Neural progenitor cell (in vitro differentiated cells): ENCODE data around the gene AFF3. TPM values are rescaled to one million over a fixed set of nuclear protein-coding genes. Genes with fewer than 3 reads are reported as not detected.

Source experiments
- DNase-seq: peaks from one replicate; pipeline ENCODE4 v3.0.0-alpha.2; 2016; ENCODE audit warnings: low spot score
- H2AFZ ChIP-seq: fragments of 200-600 bp; sonication (generic); replicated peaks from 2 replicates; pipeline ENCODE4 v1.6.1; 2016; ENCODE audit warnings: antibody characterized with exemption
- H3F3A ChIP-seq: fragments of 200-600 bp; sonication (generic); 2 replicates; pipeline ENCODE4 v1.6.1; 2016; ENCODE audit warnings: antibody characterized with exemption, low read depth
- H3K27ac ChIP-seq: fragments of 200-600 bp; sonication (generic); 2 replicates; pipeline ENCODE4 v1.5.1; 2016; ENCODE audit warnings: mild to moderate bottlenecking
- H3K27me3 ChIP-seq: fragments of 200-600 bp; sonication (generic); 2 replicates; pipeline ENCODE4 v1.6.1; 2016; ENCODE audit warnings: mild to moderate bottlenecking, moderate library complexity
- H3K36me3 ChIP-seq: fragments of 200-600 bp; sonication (generic); 2 replicates; pipeline ENCODE4 v1.5.1; 2016
- H3K4me1 ChIP-seq: fragments of 200-600 bp; sonication (generic); 2 replicates; pipeline ENCODE4 v1.6.1; 2016; ENCODE audit warnings: mixed run types
- H3K4me2 ChIP-seq: fragments of 200-600 bp; sonication (generic); 2 replicates; pipeline ENCODE4 v1.6.1; 2016
- H3K4me3 ChIP-seq: fragments of 200-600 bp; sonication (generic); 2 replicates; pipeline ENCODE4 v1.5.1; 2016
- H3K79me2 ChIP-seq: fragments of 200-600 bp; sonication (generic); 2 replicates; pipeline ENCODE4 v1.6.1; 2016; ENCODE audit warnings: low read depth
- H3K9ac ChIP-seq: fragments of 200-600 bp; sonication (generic); 2 replicates; pipeline ENCODE4 v1.6.1; 2016
- H3K9me3 ChIP-seq: fragments of 200-600 bp; sonication (generic); 2 replicates; pipeline ENCODE4 v1.5.1; 2016; ENCODE audit warnings: low read depth
- H4K20me1 ChIP-seq: fragments of 200-600 bp; sonication (generic); 2 replicates; pipeline ENCODE4 v1.6.1; 2016; ENCODE audit warnings: low read depth
- H3K27ac Mint-ChIP-seq: 3 replicates; pipeline ENCODE4 v1.8.0; 2021; ENCODE audit warnings: mixed read lengths
- H3K27me3 Mint-ChIP-seq: 2 replicates; pipeline ENCODE4 v1.8.0; 2022; ENCODE audit warnings: low read depth, mild to moderate bottlenecking, inconsistent platforms, moderate library complexity, mixed read lengths; ENCODE audit not compliant: insufficient read depth
- H3K36me3 Mint-ChIP-seq: 3 replicates; pipeline ENCODE4 v1.8.0; 2021; ENCODE audit warnings: mixed read lengths
- H3K4me1 Mint-ChIP-seq: 3 replicates; pipeline ENCODE4 v1.8.0; 2021; ENCODE audit warnings: mixed read lengths
- H3K4me3 Mint-ChIP-seq: 3 replicates; pipeline ENCODE4 v1.8.0; 2021; ENCODE audit warnings: mild to moderate bottlenecking, moderate library complexity, mixed read lengths
- H3K9me3 Mint-ChIP-seq: 3 replicates; pipeline ENCODE4 v1.8.0; 2020; ENCODE audit warnings: mixed read lengths
- CTCF ChIP-seq: fragments of 200-600 bp; sonication (generic); IDR thresholded peaks from 2 replicates; pipeline ENCODE4 v1.5.1; 2017; ENCODE audit warnings: antibody characterized with exemption, mild to moderate bottlenecking
- EZH2 ChIP-seq: fragments of 200-600 bp; sonication (generic); IDR thresholded peaks from 2 replicates; pipeline ENCODE4 v1.6.1; 2017; ENCODE audit warnings: antibody characterized with exemption, mild to moderate bottlenecking, moderate library complexity
- EZH2phosphoT487 ChIP-seq: fragments of 200-600 bp; sonication (generic); IDR thresholded peaks from 2 replicates; pipeline ENCODE4 v1.6.1; 2017; ENCODE audit warnings: antibody characterized with exemption
- total RNA-seq: library from RNA; depleted of rRNA; stranded (reverse); fragments of >200 nt; gene quantifications from 2 replicates; pipeline ENCODE4 v1.2.3, GENCODE V29; 2015; ENCODE audit warnings: low replicate concordance

Gene AFF3
- total RNA-seq, 1 donor from 2014 or later, result 0.26 TPM

DNA sequence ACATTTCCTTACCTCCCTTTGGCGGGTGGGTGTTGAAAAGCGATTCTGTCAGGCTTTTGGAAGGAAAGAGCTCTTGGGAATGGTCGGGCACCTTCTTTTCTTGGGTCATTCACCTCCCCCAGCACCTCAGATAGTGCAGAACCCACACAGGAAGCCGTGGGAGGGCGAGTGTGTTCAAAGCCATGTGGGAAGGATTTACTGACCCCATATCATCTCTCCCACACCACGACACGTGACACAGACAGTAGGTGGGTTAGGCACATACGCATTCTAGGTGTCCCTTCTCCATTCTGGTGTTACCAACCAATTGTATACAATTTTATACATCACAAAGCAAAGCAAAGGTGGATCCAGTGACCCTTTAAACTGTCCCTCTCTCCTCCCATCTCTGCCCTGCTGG is 388.9 kb downstream of the AFF3 start:
- Histone ChIP-seq H3K4me3 (no peak overlapping the region), H3K4me1 (peaks cover 2% of the 10 kb centered on the region), H3K9me3 (no peaks in the 10 kb centered on the region), H3K79me2 (no peaks in the 10 kb centered on the region), H3K27me3 (no peaks in the 10 kb centered on the region), H3K4me2 (no peak overlapping the region), H2AFZ (no peak overlapping the region), H3K9ac (no peak overlapping the region), H3K27ac (no peak overlapping the region), H4K20me1 (no peaks in the 10 kb centered on the region), H3F3A (no peaks in the 10 kb centered on the region), H3K36me3 (no peaks in the 10 kb centered on the region)
- no peak for TF ChIP-seq EZH2
- no peak for TF ChIP-seq EZH2phosphoT487
- TF ChIP-seq CTCF, result no peak
- H3K27me3 Mint-ChIP-seq, result no peaks in the 10 kb centered on the region
- no peak overlapping the region for H3K27ac Mint-ChIP-seq
- no peaks in the 10 kb centered on the region for H3K36me3 Mint-ChIP-seq
- H3K4me1 Mint-ChIP-seq, result peaks cover under 1% of the 10 kb centered on the region
- no peak for DNase-seq
- no peaks in the 10 kb centered on the region for H3K9me3 Mint-ChIP-seq
- H3K4me3 Mint-ChIP-seq, result no peak overlapping the region

- DNase-seq, result no peak
- TF ChIP-seq EZH2phosphoT487, result no peak
- TF ChIP-seq CTCF, result no peak
- no peak for TF ChIP-seq EZH2
- Mint-ChIP-seq H3K27me3 (no peaks in the 10 kb centered on the region), H3K36me3 (no peaks in the 10 kb centered on the region), H3K4me1 (peaks cover 5% of the 10 kb centered on the region), H3K9me3 (no peaks in the 10 kb centered on the region), H3K4me3 (no peak overlapping the region), H3K27ac (no peak overlapping the region)
- no peaks in the 10 kb centered on the region for H3K36me3 ChIP-seq
- H2AFZ ChIP-seq, result no peak overlapping the region
- peaks cover 3% of the 10 kb centered on the region for H3K4me1 ChIP-seq
- H3K4me2 ChIP-seq, result no peak overlapping the region
- H4K20me1 ChIP-seq, result no peaks in the 10 kb centered on the region
- H3K9me3 ChIP-seq, result no peaks in the 10 kb centered on the region
- no peak overlapping the region for H3K4me3 ChIP-seq
- H3K9ac ChIP-seq, result no peak overlapping the region
- H3K27me3 ChIP-seq, result no peaks in the 10 kb centered on the region
- H3K79me2 ChIP-seq, result no peaks in the 10 kb centered on the region
- no peak overlapping the region for H3K27ac ChIP-seq
- H3F3A ChIP-seq, result no peaks in the 10 kb centered on the region
Measured at GRCh38 chr2:99748344-99748743, 394.0 kb downstream of the AFF3 start.

DNA sequence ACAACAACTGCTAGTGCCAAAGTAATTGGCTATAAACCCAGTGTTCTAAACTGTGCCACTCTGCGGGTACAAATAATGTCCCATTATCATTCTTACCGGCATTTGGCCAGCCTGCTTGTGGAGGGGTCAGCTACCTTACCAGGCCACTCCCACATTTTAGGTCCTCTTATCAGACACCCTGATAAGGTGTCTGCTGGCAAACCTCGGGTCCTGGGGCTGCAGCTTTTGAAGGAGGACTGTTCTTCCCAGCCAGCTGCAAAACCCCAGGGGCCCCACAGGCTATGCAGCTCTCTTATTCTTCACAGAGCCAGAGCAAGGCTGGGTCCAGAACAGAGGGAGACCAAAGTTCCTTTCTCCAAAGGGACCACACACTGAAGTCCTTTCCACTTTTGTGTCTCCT is 394.5 kb downstream of the AFF3 start:
- TF ChIP-seq CTCF, result no peak
- TF ChIP-seq EZH2, result no peak
- TF ChIP-seq EZH2phosphoT487, result no peak
- Histone ChIP-seq H3K4me3 (no peak overlapping the region), H3K27ac (no peak overlapping the region), H3K27me3 (no peaks in the 10 kb centered on the region), H3K4me1 (peaks cover 3% of the 10 kb centered on the region), H3F3A (no peaks in the 10 kb centered on the region), H3K9ac (no peak overlapping the region), H3K36me3 (no peaks in the 10 kb centered on the region), H2AFZ (no peak overlapping the region), H3K79me2 (no peaks in the 10 kb centered on the region), H3K4me2 (no peak overlapping the region), H4K20me1 (no peaks in the 10 kb centered on the region), H3K9me3 (no peaks in the 10 kb centered on the region)
- DNase-seq, result no peak
- H3K27ac Mint-ChIP-seq, result no peak overlapping the region
- no peaks in the 10 kb centered on the region for H3K27me3 Mint-ChIP-seq
- H3K4me3 Mint-ChIP-seq, result no peak overlapping the region
- no peaks in the 10 kb centered on the region for H3K9me3 Mint-ChIP-seq
- H3K36me3 Mint-ChIP-seq, result no peaks in the 10 kb centered on the region
- peaks cover 5% of the 10 kb centered on the region for H3K4me1 Mint-ChIP-seq
